ENCODE results near the gene NDUFV1. TPM values are rescaled to one million over a fixed set of nuclear protein-coding genes. Genes with fewer than 3 reads are reported as not detected.

The NDUFV1 gene
- total RNA-seq, 1 donor from 2014 or later: 121 TPM

DNA sequence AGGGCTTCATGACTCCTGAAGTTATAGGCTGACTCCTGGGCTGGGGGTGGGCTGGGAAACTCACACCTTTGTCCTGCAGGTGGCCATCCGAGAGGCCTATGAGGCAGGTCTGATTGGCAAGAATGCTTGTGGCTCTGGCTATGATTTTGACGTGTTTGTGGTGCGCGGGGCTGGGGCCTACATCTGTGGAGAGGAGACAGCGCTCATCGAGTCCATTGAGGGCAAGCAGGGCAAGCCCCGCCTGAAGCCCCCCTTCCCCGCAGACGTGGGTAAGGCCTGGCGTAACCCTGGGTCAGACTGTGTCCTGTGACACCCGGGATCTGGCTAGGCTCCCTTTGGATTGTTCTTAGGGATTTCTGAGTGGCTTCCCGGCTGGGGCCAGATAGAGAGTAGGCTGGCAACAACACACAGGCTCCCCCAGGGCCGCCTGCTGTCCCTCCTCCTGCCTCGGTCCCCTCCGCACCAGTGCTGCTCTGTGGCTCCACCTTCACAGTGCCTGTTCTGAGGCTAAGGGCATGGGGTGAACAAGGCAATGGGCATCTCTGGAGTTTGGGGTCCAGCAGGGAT, 3.6 kb downstream of the NDUFV1 start:
- Mint-ChIP-seq H3K4me1 (ENCODE audit: low read depth) (peaks cover 8% of the 10 kb centered on the region), H3K27me3 (ENCODE audit: low read depth) (no peaks in the 10 kb centered on the region), H3K9me3 (ENCODE audit: low read depth) (no peaks in the 10 kb centered on the region), H3K4me3 (ENCODE audit: unreplicated experiment) (no peak overlapping the region), H3K36me3 (ENCODE audit: low read depth) (peaks cover 2% of the 10 kb centered on the region), H3K27ac (ENCODE audit: unreplicated experiment) (no peak overlapping the region)
- no peak for DNase-seq (ENCODE audit: low spot score)
- TF ChIP-seq, protein P1, sequence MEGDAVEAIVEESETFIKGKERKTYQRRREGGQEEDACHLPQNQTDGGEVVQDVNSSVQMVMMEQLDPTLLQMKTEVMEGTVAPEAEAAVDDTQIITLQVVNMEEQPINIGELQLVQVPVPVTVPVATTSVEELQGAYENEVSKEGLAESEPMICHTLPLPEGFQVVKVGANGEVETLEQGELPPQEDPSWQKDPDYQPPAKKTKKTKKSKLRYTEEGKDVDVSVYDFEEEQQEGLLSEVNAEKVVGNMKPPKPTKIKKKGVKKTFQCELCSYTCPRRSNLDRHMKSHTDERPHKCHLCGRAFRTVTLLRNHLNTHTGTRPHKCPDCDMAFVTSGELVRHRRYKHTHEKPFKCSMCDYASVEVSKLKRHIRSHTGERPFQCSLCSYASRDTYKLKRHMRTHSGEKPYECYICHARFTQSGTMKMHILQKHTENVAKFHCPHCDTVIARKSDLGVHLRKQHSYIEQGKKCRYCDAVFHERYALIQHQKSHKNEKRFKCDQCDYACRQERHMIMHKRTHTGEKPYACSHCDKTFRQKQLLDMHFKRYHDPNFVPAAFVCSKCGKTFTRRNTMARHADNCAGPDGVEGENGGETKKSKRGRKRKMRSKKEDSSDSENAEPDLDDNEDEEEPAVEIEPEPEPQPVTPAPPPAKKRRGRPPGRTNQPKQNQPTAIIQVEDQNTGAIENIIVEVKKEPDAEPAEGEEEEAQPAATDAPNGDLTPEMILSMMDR (IDR thresholded peaks at IDR 0.05): no peak

DNA sequence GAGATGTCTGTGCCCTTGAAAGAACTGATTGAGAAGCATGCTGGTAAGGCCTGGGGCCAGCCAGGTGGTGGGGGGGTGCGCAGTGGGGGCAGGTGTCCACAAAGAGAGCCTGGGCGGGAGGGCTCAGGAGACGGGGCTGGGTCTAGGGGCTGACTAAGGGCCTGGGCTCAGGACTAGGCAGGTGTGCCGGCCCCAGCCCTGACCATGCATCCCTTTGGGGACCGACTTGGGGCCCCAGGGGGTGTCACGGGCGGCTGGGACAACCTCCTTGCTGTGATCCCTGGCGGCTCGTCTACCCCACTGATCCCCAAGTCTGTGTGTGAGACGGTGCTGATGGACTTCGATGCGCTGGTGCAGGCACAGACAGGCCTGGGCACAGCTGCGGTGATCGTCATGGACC, 4.4 kb downstream of the NDUFV1 start:
- TF ChIP-seq, protein P1 (IDR thresholded peaks at IDR 0.05): no peak
- DNase-seq (ENCODE audit: low spot score): no peak
- Mint-ChIP-seq H3K4me1 (ENCODE audit: low read depth) (peaks cover 8% of the 10 kb centered on the region), H3K27ac (ENCODE audit: unreplicated experiment) (no peak overlapping the region), H3K4me3 (ENCODE audit: unreplicated experiment) (no peak overlapping the region), H3K9me3 (ENCODE audit: low read depth) (no peaks in the 10 kb centered on the region), H3K36me3 (ENCODE audit: low read depth) (peaks cover 2% of the 10 kb centered on the region), H3K27me3 (ENCODE audit: low read depth) (no peaks in the 10 kb centered on the region)

- no peaks in the 10 kb centered on the region for H3K27me3 Mint-ChIP-seq (ENCODE audit: low read depth)
- H3K4me3 Mint-ChIP-seq (ENCODE audit: unreplicated experiment): no peak overlapping the region
- peaks cover 8% of the 10 kb centered on the region for H3K4me1 Mint-ChIP-seq (ENCODE audit: low read depth)
- TF ChIP-seq, protein P1 (IDR thresholded peaks at IDR 0.05): no peak
- no peak overlapping the region for H3K27ac Mint-ChIP-seq (ENCODE audit: unreplicated experiment)
- peaks cover 2% of the 10 kb centered on the region for H3K36me3 Mint-ChIP-seq (ENCODE audit: low read depth)
- no peaks in the 10 kb centered on the region for H3K9me3 Mint-ChIP-seq (ENCODE audit: low read depth)
- DNase-seq (ENCODE audit: low spot score): no peak
These were observed 5.2 kb downstream of the NDUFV1 start for GRCh38 chr11:67611704-67612587.

DNA sequence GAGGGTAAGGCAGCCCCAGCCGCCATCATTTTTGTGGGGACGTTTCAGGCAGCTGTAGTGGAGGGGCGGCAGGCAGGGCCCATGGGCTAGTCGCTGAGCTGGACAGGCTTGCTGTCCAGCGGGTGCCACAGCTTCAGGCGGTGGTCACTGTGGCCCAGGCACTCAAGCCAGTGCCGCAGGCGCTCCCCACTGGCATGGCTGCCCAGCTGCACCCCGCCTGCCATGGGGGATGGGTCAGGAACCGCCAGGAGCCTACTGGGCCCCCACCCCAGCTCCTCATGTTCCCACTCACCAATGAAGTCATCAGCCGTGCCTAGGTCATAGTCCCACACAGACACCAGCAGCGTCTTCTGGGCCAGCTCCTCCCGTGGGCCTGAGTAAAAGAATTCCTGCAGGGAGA, 6.0 kb downstream of the NDUFV1 start:
- Mint-ChIP-seq H3K4me1 (ENCODE audit: low read depth) (peaks cover 2% of the 10 kb centered on the region), H3K4me3 (ENCODE audit: unreplicated experiment) (no peak overlapping the region), H3K36me3 (ENCODE audit: low read depth) (peaks cover 2% of the 10 kb centered on the region), H3K27ac (ENCODE audit: unreplicated experiment) (peak overlapping the region; percentile 27), H3K27me3 (ENCODE audit: low read depth) (no peaks in the 10 kb centered on the region), H3K9me3 (ENCODE audit: low read depth) (no peaks in the 10 kb centered on the region)
- TF ChIP-seq, protein P1 (IDR thresholded peaks at IDR 0.05): no peak
- DNase-seq (ENCODE audit: low spot score): no peak

- H3K9me3 Mint-ChIP-seq (ENCODE audit: low read depth): no peaks in the 10 kb centered on the region
- H3K36me3 Mint-ChIP-seq (ENCODE audit: low read depth): peaks cover 4% of the 10 kb centered on the region
- no peaks in the 10 kb centered on the region for H3K27me3 Mint-ChIP-seq (ENCODE audit: low read depth)
- TF ChIP-seq, protein P1 (IDR thresholded peaks at IDR 0.05): no peak
- H3K4me1 Mint-ChIP-seq (ENCODE audit: low read depth): no peaks in the 10 kb centered on the region
- H3K4me3 Mint-ChIP-seq (ENCODE audit: unreplicated experiment): no peak overlapping the region
- H3K27ac Mint-ChIP-seq (ENCODE audit: unreplicated experiment): no peak overlapping the region
- no peak for DNase-seq (ENCODE audit: low spot score)
These were observed 6.7 kb downstream of the NDUFV1 start for GRCh38 chr11:67613313-67613959.
